Peyer's patch (tissue), 4 donors: ENCODE results near the gene NAA11.

Experiments used
- POLR2A ChIP-seq, 2 donors: fragments of 450-650 bp; IDR thresholded peaks; one replicate each; pipeline ENCODE4 v1.5.1; 2017; ENCODE audit warnings: antibody characterized with exemption in 2 of 2, mild to moderate bottlenecking in 2 of 2, moderate library complexity in 2 of 2
- TF ChIP-seq, protein P1 (sequence below), 6 experiments: fragments of 450-650 bp in 4 of 6; fragments of 200-600 bp in 2 of 6; sonication (generic) in 1 of 6; IDR thresholded peaks; one replicate each; pipeline ENCODE4 v1.5.1; 2017 to 2019; ENCODE audit warnings: antibody characterized with exemption in 6 of 6, mild to moderate bottlenecking in 3 of 6, moderate library complexity in 1 of 6

GRCh38 chr4:79267671-79268070 lies 58.2 kb downstream of the NAA11 start:
- TF ChIP-seq, protein P1, sequence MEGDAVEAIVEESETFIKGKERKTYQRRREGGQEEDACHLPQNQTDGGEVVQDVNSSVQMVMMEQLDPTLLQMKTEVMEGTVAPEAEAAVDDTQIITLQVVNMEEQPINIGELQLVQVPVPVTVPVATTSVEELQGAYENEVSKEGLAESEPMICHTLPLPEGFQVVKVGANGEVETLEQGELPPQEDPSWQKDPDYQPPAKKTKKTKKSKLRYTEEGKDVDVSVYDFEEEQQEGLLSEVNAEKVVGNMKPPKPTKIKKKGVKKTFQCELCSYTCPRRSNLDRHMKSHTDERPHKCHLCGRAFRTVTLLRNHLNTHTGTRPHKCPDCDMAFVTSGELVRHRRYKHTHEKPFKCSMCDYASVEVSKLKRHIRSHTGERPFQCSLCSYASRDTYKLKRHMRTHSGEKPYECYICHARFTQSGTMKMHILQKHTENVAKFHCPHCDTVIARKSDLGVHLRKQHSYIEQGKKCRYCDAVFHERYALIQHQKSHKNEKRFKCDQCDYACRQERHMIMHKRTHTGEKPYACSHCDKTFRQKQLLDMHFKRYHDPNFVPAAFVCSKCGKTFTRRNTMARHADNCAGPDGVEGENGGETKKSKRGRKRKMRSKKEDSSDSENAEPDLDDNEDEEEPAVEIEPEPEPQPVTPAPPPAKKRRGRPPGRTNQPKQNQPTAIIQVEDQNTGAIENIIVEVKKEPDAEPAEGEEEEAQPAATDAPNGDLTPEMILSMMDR (IDR thresholded peaks at IDR 0.05) = no peak
- no peak for TF ChIP-seq POLR2A (IDR thresholded peaks at IDR 0.05)
